Endothelial cell of umbilical vein (primary cell): Measurements from ENCODE around the gene MANEAL. TPM values are rescaled to one million over a fixed set of nuclear protein-coding genes. Genes with fewer than 3 reads are reported as not detected.
A peak's percentile ranks its signal among the peaks of the same experiment; 100 is the strongest.

ENCODE experiments used
- Bru-seq: library from RNA; stranded (reverse); fragments of 400-500 nt; gene quantifications from one replicate; lab custom pipeline; 2021; lab: Mats Ljungman, UMichigan
- BruChase-seq, 2 experiments: library from RNA; stranded (reverse); fragments of 400-500 nt; gene quantifications; one replicate each; lab custom pipeline; 2021; lab: Mats Ljungman, UMichigan
- BruUV-seq: library from RNA; stranded (reverse); fragments of 400-500 nt; replicated peaks from 2 replicates; lab custom pipeline; 2021; lab: Mats Ljungman, UMichigan
- CTCF ChIA-PET: fragments of 300-600, 350-600 bp; sonication (Branson Sonifier 250); formaldehyde crosslinking; loops from one replicate; lab custom pipeline; 2021; ENCODE audit warnings: antibody characterized with exemption, inconsistent platforms; lab: Charles Lee
- POLR2A ChIA-PET: fragments of 300-600, 350-600 bp; sonication (Branson Sonifier 250); formaldehyde crosslinking; loops from one replicate; lab custom pipeline; 2021; ENCODE audit warnings: antibody characterized with exemption, inconsistent platforms; lab: Charles Lee
- DNase-seq: peaks from one replicate; pipeline ENCODE4 v3.0.0-alpha.2; 2011; ENCODE audit warnings: low read depth, low spot score
- FAIRE-seq: peaks from 2 replicates; lab custom pipeline; 2011; peaks lifted over from hg19 to GRCh38; lab: Jason Lieb, UNC
- H2AFZ ChIP-seq: 2 replicates; pipeline ENCODE4 v1.6.0; 2012; ENCODE audit warnings: low read depth, low read length, control low read depth, inconsistent platforms
- H3K27ac ChIP-seq: 2 replicates; pipeline ENCODE4 v1.5.1; 2011; ENCODE audit warnings: low read depth, mild to moderate bottlenecking, control low read depth, low read length, moderate library complexity; ENCODE audit not compliant: insufficient read depth
- H3K27me3 ChIP-seq, 2 experiments: 2 replicates each; pipeline versions ENCODE4 v1.6.0 to v1.6.1; 2011; ENCODE audit warnings: low read length in 2 of 2, mixed read lengths in 1 of 2; ENCODE audit not compliant: control insufficient read depth in 2 of 2, insufficient read depth in 2 of 2
- H3K36me3 ChIP-seq, 2 experiments: 2 replicates in 1 of 2; 3 replicates in 1 of 2; pipeline ENCODE4 v1.5.1; 2011; ENCODE audit warnings: low read length in 2 of 2, mild to moderate bottlenecking in 1 of 2, moderate library complexity in 1 of 2; ENCODE audit not compliant: control insufficient read depth in 2 of 2, insufficient read depth in 2 of 2; ENCODE audit errors: extremely low read depth in 1 of 2
- H3K4me1 ChIP-seq: 3 replicates; pipeline ENCODE4 v1.5.1; 2011; ENCODE audit warnings: mild to moderate bottlenecking, low read length; ENCODE audit not compliant: control insufficient read depth, insufficient read depth; ENCODE audit errors: extremely low read depth
- H3K4me2 ChIP-seq: 2 replicates; pipeline ENCODE4 v1.6.1; 2011; ENCODE audit warnings: low read length, control low read depth, mixed read lengths; ENCODE audit not compliant: insufficient read depth
- H3K4me3 ChIP-seq, 3 experiments: fragments of 200-600 bp in 1 of 3; sonication (generic), shearing (Covaris generic) in 1 of 3; replicated peaks in 1 of 3; 2 replicates each; pipeline ENCODE4 v1.5.1; 2011 to 2016; ENCODE audit warnings: control low read depth in 3 of 3, low read length in 3 of 3, mild to moderate bottlenecking in 2 of 3, inconsistent platforms in 1 of 3, low read depth in 1 of 3, moderate library complexity in 1 of 3; ENCODE audit not compliant: insufficient read depth in 1 of 3
- H3K79me2 ChIP-seq: 2 replicates; pipeline ENCODE4 v1.6.0; 2012; ENCODE audit warnings: low read length, inconsistent platforms; ENCODE audit not compliant: control insufficient read depth, insufficient read depth
- H3K9ac ChIP-seq: replicated peaks from 2 replicates; pipeline ENCODE3; 2011; ENCODE audit warnings: low read length, control low read depth; ENCODE audit not compliant: insufficient read depth; ENCODE audit errors: extremely low read depth
- H3K9me1 ChIP-seq: replicated peaks from 3 replicates; pipeline ENCODE4 v1.6.0; 2011; ENCODE audit warnings: mild to moderate bottlenecking, low read length; ENCODE audit not compliant: control insufficient read depth, insufficient read depth; ENCODE audit errors: extremely low read depth
- H3K9me3 ChIP-seq: replicated peaks from 2 replicates; pipeline ENCODE4 v1.5.1; 2012; ENCODE audit warnings: low read length, inconsistent platforms; ENCODE audit not compliant: control insufficient read depth, insufficient read depth
- H4K20me1 ChIP-seq: replicated peaks from 2 replicates; pipeline ENCODE3; 2011; ENCODE audit warnings: mild to moderate bottlenecking, low read length; ENCODE audit not compliant: control insufficient read depth, insufficient read depth; ENCODE audit errors: extremely low read depth
- EZH2 ChIP-seq: IDR thresholded peaks from 2 replicates; pipeline ENCODE4 v1.6.1; 2012; ENCODE audit warnings: borderline replicate concordance, low read depth, mild to moderate bottlenecking, moderate library complexity, low read length, inconsistent platforms; ENCODE audit not compliant: severe bottlenecking
- JUN ChIP-seq: IDR thresholded peaks from 2 replicates; pipeline ENCODE4 v1.6.1; 2011; ENCODE audit warnings: borderline replicate concordance, low read depth; ENCODE audit not compliant: insufficient read length, insufficient read depth
- MYC ChIP-seq: IDR thresholded peaks from one replicate; pipeline ENCODE4 v1.6.1; 2011; ENCODE audit warnings: mild to moderate bottlenecking, low read depth, low read length
- dilution Hi-C: fragments of 300-500 bp; cut with MboI; formaldehyde crosslinking; loops from one replicate; pipeline ENCODE4 v1.15.0; 2019; ENCODE audit warnings: low sequenced_read_pairs; ENCODE audit not compliant: extremely low pct_ligation_motif_present
- intact Hi-C: fragments of 100-400 bp; cut with micrococcal nuclease; formaldehyde crosslinking; loops from one replicate; pipeline ENCODE4 v1.10.0; 2022
- long read RNA-seq: library from polyadenylated mRNA; stranded (forward); transcript quantifications from one replicate; pipeline ENCODE4 v2.0.0, GENCODE V29; 2021
- polyA minus RNA-seq, 3 experiments: library from RNA; depleted of rRNA, polyadenylated mRNA; stranded (reverse); fragments of >200 nt; gene quantifications; 1 replicate in 1 of 3; 2 replicates in 2 of 3; pipeline ENCODE4 v1.2.3, GENCODE V29; 2011
- polyA plus RNA-seq, 4 experiments: library from polyadenylated mRNA; depleted of rRNA in 3 of 4; stranded (reverse) in 3 of 4; unstranded in 1 of 4; fragments of >200 nt; gene quantifications; 2 replicates each; pipeline versions ENCODE4 v1.2.1 to v1.2.3, GENCODE V29; 2011 to 2012; ENCODE audit warnings: missing spikeins in 1 of 4
- total RNA-seq: library from RNA; stranded (reverse); gene quantifications from 2 replicates; pipeline ENCODE4 v1.2.3, GENCODE V29; 2021
- TF ChIP-seq, protein P1 (sequence below): IDR thresholded peaks from 2 replicates; pipeline ENCODE4 v1.6.1; 2011; ENCODE audit not compliant: insufficient read depth, insufficient read length

The MANEAL gene, protein sequence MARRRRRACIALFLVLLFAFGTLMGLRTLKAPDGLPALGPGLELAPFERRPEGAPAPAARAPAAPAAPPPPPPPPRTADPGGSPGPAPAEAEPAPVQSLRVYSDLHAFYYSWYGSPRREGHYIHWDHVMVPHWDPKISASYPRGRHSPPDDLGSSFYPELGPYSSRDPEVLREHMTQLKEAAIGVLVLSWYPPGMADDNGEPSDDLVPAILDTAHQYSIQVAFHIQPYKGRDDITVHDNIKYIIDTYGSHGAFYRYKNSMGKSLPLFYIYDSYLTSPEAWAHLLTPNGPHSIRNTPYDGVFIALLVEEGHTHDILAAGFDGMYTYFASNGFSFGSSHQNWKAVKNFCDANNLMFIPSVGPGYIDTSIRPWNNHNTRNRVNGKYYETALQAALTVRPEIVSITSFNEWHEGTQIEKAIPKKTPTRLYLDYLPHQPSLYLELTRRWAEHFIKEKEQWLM
- 0.66 and 0.92 TPM in 2 replicates for total RNA-seq
- 1.3 and 1.9 TPM in 2 replicates for polyA plus RNA-seq
- 1.1 and 1.2 TPM in 2 replicates for polyA plus RNA-seq (2011; cell fraction: cytosol; rRNA removed)
- polyA plus RNA-seq (2011; cell fraction: nucleus; rRNA removed), result 0.25 and 0.45 TPM in 2 replicates
- 0.55 and 0.80 TPM in 2 replicates for polyA plus RNA-seq (2012)
- 1.2 and 3.7 TPM in 2 replicates for polyA minus RNA-seq
- 40.5 TPM for polyA minus RNA-seq (2011; cell fraction: cytosol; rRNA and poly(A)+ RNA removed)
- 0.58 TPM in 1 of 2 replicates, not detected in the other for polyA minus RNA-seq (2011; cell fraction: nucleus; rRNA and poly(A)+ RNA removed)
- percentile 9 among the genes with signal in this experiment for Bru-seq, nascent RNA
- percentile 22 among the genes with signal in this experiment for BruChase-seq, experiment 1, labeled RNA remaining after a 6-hour chase
- BruChase-seq, experiment 2, labeled RNA remaining after a 2-hour chase, result percentile 14 among the genes with signal in this experiment
- long read RNA-seq, partial matches to known transcripts, result 0 of 1 reads
- long read RNA-seq, other reads (novel, unspliced or antisense), result 0 of 1 reads

DNA sequence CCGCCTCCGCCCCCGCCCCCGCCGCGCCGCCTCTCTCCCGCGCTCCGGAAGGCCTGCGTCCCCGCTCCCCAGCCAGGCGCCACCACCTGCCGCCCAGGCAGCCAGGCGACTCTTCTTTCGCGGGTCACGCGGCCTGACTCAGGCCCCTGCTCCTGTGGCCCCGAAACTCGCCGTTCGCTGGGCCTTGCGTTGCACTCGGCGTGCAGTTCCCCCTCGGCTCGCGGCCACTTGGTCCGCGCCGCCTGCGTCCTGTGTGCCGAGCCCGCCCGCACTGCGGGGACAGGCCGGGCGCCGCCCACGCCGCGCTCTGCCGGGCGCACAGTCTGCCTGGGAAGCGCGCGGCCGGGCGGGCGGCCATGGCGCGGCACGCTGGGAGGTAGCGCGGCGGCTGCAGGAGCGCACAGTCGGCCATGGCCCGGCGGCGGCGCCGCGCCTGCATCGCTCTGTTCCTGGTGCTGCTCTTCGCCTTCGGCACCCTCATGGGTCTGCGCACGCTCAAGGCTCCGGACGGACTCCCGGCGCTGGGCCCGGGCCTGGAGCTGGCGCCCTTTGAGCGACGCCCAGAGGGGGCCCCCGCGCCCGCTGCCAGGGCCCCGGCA is at the start of gene MANEAL:
TSS of gene MANEAL (plus strand) at position 75 of the 599 bp plus-strand sequence. CDS start at position 411, 336 bp downstream.
- peaks cover 2% of the 10 kb centered on the region for H3K4me1 ChIP-seq
- peak within 1 kb of the TSS; percentile 59 for H3K4me2 ChIP-seq
- no TSS peak for BruUV-seq
- ChIA-PET CTCF (interaction anchor here (1.7 kb wide), 1 partner anchor 66 kb away, joined by 5 read pairs; no protein-coding TSS in a partner anchor), POLR2A (no interaction called here)
- no peak within 1 kb of the TSS for H3K27ac ChIP-seq
- H4K20me1 ChIP-seq, result no peaks in the 10 kb centered on the region
- intact Hi-C loops (no loop called here), dilution Hi-C loops (no loop called here)
- H3K4me3 ChIP-seq, result peak within 1 kb of the TSS in 2 of 3 experiments; percentile 25 to 46
- H3K9ac ChIP-seq, result no peak within 1 kb of the TSS
- H3K27me3 ChIP-seq, result peaks cover 9 to 16% of the 10 kb centered on the region in 2 experiments
- no peaks in the 10 kb centered on the region for H3K9me1 ChIP-seq
- TF ChIP-seq, protein P1, sequence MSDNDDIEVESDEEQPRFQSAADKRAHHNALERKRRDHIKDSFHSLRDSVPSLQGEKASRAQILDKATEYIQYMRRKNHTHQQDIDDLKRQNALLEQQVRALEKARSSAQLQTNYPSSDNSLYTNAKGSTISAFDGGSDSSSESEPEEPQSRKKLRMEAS, result no peak
- TF ChIP-seq EZH2, result peak; percentile 65
- no peak for TF ChIP-seq MYC
- no peak for TF ChIP-seq JUN
- no peaks in the 10 kb centered on the region for H3K9me3 ChIP-seq
- H3K79me2 ChIP-seq, result no peaks in the 10 kb centered on the region
- DNase-seq, result peak; percentile 24
- peak within 1 kb of the TSS; percentile 73 for H2AFZ ChIP-seq
- no peak for FAIRE-seq
- no peaks in the 10 kb centered on the region for H3K36me3 ChIP-seq
